Astrocyte of the cerebellum (primary cell): Measurements from ENCODE around the gene TMEM131L.

ENCODE experiments used
- DNase-seq: peaks from one replicate; pipeline ENCODE4 v3.0.0-alpha.2; 2011; ENCODE audit warnings: low read depth
- H3K4me3 ChIP-seq: 2 replicates; pipeline ENCODE4 v1.5.1; 2011; ENCODE audit warnings: mild to moderate bottlenecking, low read depth, low read length, moderate library complexity
- CTCF ChIP-seq: IDR thresholded peaks from 2 replicates; pipeline ENCODE4 v1.5.1; 2012; ENCODE audit warnings: low read length, low read depth, moderate library complexity, mild to moderate bottlenecking; ENCODE audit errors: missing control alignments
- in situ Hi-C: cut with HindIII; loops from 2 replicates; pipeline ENCODE4 v1.10.0; 2017; ENCODE audit warnings: low sequenced_read_pairs

TMEM131L gene

GRCh38 chr4:153433754-153434105, 32.4 kb upstream of the TMEM131L start:
- no peak for TF ChIP-seq CTCF
- in situ Hi-C loops: no loop called here
- H3K4me3 ChIP-seq: no peak overlapping the region
- DNase-seq: no peak

DNA sequence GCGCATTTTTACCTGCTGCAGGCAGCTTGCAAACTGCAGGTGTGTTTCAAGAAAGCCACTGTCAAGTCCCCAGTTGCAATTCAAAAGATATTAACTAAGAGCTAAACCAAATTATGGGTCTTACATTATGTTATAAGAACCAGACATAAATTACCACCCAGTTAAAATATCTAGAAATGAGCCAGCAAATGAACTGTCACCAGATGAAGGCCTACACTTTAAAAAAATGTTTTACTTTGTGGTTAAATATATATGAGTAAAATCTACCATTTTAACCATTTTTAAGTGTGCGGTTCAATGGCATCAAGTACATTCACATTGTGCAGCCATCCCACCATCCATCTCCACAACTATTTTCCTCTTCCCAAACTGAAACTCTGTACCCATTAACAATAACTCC, 32.0 kb upstream of the TMEM131L start:
- no peak for TF ChIP-seq CTCF
- in situ Hi-C loops: no loop called here
- H3K4me3 ChIP-seq: no peak overlapping the region
- no peak for DNase-seq

GRCh38 chr4:153438916-153439756, 27.0 kb upstream of the TMEM131L start:
- H3K4me3 ChIP-seq: no peak overlapping the region
- no peak for DNase-seq
- in situ Hi-C loops: no loop called here
- no peak for TF ChIP-seq CTCF

- no peak for DNase-seq
- in situ Hi-C loops: no loop called here
- TF ChIP-seq CTCF: no peak
- no peak overlapping the region for H3K4me3 ChIP-seq
Measured at GRCh38 chr4:153439831-153440230, 26.3 kb upstream of the TMEM131L start.

- DNase-seq: no peak
- TF ChIP-seq CTCF: no peak
- no peak overlapping the region for H3K4me3 ChIP-seq
- in situ Hi-C loops: no loop called here
Measured at GRCh38 chr4:153440475-153440874, 25.7 kb upstream of the TMEM131L start.

DNA sequence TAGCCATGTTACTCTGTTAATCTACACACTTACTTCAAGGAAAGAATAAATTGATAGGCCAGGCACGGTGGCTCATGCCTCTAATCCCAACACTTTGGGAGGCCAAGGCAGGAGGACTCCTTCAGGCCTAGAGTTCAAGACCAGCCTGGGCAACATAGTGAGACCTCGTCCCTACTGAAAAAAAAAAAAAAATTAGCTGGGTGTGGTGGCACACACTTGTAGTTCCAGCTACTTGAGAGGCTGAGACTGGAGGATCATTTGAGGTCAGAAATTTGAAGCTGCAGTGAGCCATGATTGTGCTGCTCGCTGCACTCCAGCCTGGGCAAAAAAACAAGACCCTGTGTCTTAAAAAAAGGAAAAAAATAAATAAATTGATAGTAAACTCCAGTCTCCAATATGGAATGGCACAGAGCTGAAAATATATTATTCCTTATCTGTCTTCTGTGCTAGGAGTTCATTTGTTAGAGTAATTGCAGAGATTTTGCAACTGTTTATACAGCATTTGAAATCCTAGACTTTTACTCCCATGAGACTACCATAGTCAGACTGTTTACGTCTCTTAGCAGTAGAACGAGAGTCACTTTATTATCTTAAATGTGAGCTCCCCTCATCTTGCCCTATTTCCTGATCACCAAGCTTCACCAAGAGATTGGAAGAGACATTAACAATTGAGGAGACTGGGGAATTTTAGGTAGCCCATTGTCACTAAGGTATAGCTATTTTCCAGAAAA, 18.8 kb upstream of the TMEM131L start:
- in situ Hi-C loops: no loop called here
- no peak for DNase-seq
- TF ChIP-seq CTCF: no peak
- H3K4me3 ChIP-seq: no peak overlapping the region
